Measurements from ENCODE around the gene CBLL1. TPM values are rescaled to one million over a fixed set of nuclear protein-coding genes. Genes with fewer than 3 reads are reported as not detected.

CBLL1 gene
- total and polyA plus RNA-seq, 2 experiments from 2014 or later: 18.1 to 19.0 TPM

DNA sequence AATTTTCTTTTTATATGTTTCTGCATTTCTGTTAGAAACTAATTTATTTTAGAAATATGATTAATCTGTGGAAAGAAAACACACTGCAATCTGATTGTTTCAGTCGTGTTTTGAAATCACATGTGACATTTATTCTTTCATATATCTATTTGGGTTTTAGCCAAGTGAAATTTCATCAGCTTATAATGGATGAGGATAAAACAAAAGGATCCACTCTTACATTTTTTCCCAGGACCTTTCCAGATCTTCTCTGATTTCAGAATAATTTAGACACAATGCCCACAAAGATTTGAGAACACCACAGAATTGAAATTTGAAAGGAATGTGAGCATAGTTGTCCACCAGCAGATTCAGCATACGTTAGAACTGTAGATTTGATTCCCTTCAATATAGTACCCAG is 29.1 kb downstream of the CBLL1 start:
- TF ChIP-seq, protein P1, sequence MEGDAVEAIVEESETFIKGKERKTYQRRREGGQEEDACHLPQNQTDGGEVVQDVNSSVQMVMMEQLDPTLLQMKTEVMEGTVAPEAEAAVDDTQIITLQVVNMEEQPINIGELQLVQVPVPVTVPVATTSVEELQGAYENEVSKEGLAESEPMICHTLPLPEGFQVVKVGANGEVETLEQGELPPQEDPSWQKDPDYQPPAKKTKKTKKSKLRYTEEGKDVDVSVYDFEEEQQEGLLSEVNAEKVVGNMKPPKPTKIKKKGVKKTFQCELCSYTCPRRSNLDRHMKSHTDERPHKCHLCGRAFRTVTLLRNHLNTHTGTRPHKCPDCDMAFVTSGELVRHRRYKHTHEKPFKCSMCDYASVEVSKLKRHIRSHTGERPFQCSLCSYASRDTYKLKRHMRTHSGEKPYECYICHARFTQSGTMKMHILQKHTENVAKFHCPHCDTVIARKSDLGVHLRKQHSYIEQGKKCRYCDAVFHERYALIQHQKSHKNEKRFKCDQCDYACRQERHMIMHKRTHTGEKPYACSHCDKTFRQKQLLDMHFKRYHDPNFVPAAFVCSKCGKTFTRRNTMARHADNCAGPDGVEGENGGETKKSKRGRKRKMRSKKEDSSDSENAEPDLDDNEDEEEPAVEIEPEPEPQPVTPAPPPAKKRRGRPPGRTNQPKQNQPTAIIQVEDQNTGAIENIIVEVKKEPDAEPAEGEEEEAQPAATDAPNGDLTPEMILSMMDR (IDR thresholded peaks at IDR 0.05; ENCODE audit: low read depth, low read length): no peak
- DNase-seq (ENCODE audit: low read depth in 1 of 2, low spot score in 1 of 2): peak in 1 of 2 donors; percentile 2
- Histone ChIP-seq H3K4me1 (ENCODE audit: low read depth) (no peaks in the 10 kb centered on the region), H3K4me3 (no peak overlapping the region), H3K27me3 (no peaks in the 10 kb centered on the region), H3K9me3 (ENCODE audit: low read depth) (no peaks in the 10 kb centered on the region), H3K27ac (no peak overlapping the region), H3K36me3 (no peaks in the 10 kb centered on the region)

DNA sequence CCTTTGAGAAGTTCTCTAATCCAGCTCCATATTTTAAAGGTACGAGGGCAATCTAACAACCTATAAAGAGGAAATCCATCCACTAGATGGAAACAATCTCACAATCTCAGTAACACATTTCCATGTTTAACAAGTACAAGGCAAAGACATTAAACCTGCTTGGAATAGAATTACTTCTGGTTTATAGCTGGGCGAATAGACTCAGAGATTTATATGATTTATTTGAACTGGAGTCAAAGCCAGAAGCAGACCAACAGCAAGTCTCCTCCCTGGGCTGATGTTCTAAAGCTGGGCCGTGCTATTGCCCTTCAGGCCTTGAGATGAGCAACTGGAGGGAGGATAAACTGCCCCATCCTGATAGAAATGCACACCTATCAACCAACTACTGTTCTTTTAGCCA is 33.8 kb downstream of the CBLL1 start:
- Histone ChIP-seq H3K4me1 (ENCODE audit: low read depth) (no peaks in the 10 kb centered on the region), H3K27ac (no peak overlapping the region), H3K36me3 (no peaks in the 10 kb centered on the region), H3K9me3 (ENCODE audit: low read depth) (no peaks in the 10 kb centered on the region), H3K27me3 (no peaks in the 10 kb centered on the region), H3K4me3 (no peak overlapping the region)
- TF ChIP-seq, protein P1 (IDR thresholded peaks at IDR 0.05; ENCODE audit: low read depth, low read length): no peak
- DNase-seq (ENCODE audit: low read depth in 1 of 2, low spot score in 1 of 2): no peak

DNA sequence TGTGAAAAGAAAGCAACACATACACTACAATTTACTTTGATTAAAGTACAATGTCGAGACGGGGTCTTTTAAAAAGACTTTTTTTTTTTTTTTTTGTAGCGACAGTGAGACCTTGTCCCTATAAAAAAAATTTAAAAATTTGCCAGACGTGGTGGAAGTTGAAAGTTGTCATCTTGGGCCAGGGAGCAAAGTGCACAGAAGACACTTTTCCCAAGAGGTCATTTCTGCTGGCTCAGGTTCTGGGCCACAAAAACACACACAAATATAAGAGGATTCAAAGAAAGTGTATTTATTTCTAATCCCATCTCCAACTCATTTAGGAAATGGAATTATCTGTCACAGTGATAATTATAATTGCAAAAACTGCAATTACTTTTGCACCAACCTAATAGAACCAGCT is 34.3 kb downstream of the CBLL1 start:
- no peaks in the 10 kb centered on the region for H3K36me3 ChIP-seq
- no peak for DNase-seq (ENCODE audit: low read depth in 1 of 2, low spot score in 1 of 2)
- no peak overlapping the region for H3K27ac ChIP-seq
- TF ChIP-seq, protein P1 (IDR thresholded peaks at IDR 0.05; ENCODE audit: low read depth, low read length): no peak
- H3K9me3 ChIP-seq (ENCODE audit: low read depth): no peaks in the 10 kb centered on the region
- no peak overlapping the region for H3K4me3 ChIP-seq
- no peaks in the 10 kb centered on the region for H3K27me3 ChIP-seq
- H3K4me1 ChIP-seq (ENCODE audit: low read depth): no peaks in the 10 kb centered on the region

DNA sequence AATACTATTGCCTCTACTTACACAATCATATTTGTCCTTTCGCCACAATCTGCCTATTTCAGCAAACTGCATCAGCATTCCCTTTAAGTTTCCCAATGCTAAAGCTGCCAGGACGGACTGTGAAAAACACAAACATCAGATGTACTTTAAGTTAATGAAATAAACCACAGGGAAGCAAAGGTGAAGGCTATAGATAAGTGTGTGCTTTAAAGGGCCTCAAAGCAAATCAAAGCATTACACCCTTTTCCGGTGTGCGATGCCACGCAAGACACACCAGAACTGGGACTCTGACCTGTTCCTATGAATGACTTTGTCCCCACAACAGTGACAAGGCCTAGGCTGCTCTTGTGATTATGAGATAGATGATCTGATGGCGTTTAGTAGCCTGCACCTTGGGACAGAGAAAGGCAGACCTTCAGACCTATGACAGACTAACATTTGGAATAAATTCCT is 35.7 kb downstream of the CBLL1 start:
- no peak overlapping the region for H3K27ac ChIP-seq
- TF ChIP-seq, protein P1 (IDR thresholded peaks at IDR 0.05; ENCODE audit: low read depth, low read length): no peak
- DNase-seq (ENCODE audit: low read depth in 1 of 2, low spot score in 1 of 2): peak in 1 of 2 donors; percentile 11
- no peaks in the 10 kb centered on the region for H3K4me1 ChIP-seq (ENCODE audit: low read depth)
- H3K27me3 ChIP-seq: no peaks in the 10 kb centered on the region
- no peaks in the 10 kb centered on the region for H3K9me3 ChIP-seq (ENCODE audit: low read depth)
- no peaks in the 10 kb centered on the region for H3K36me3 ChIP-seq
- no peak overlapping the region for H3K4me3 ChIP-seq

DNA sequence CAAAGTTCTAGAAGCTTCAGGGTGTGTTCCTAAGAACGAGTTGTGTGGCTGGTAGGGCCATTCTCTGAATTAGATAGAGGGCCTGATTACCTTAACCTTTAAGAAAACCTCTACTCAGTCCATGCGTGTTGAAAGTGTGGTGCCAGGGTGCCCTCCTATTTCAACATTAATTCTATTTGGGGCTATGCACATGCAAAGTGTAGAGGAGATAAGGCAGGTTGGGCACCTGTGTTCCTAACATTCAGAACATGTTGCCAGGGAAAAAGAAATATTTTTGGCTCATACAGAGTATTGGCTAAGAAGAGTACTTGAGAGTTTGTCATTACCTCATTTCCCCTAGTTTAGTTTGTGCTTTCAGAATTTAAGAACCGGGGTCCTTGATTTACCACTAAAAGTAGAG is 38.4 kb downstream of the CBLL1 start:
- H3K4me1 ChIP-seq (ENCODE audit: low read depth): no peaks in the 10 kb centered on the region
- H3K27me3 ChIP-seq: no peaks in the 10 kb centered on the region
- H3K9me3 ChIP-seq (ENCODE audit: low read depth): no peaks in the 10 kb centered on the region
- H3K27ac ChIP-seq: no peak overlapping the region
- no peak overlapping the region for H3K4me3 ChIP-seq
- no peaks in the 10 kb centered on the region for H3K36me3 ChIP-seq
- no peak for DNase-seq (ENCODE audit: low read depth in 1 of 2, low spot score in 1 of 2)
- TF ChIP-seq, protein P1 (IDR thresholded peaks at IDR 0.05; ENCODE audit: low read depth, low read length): no peak

DNA sequence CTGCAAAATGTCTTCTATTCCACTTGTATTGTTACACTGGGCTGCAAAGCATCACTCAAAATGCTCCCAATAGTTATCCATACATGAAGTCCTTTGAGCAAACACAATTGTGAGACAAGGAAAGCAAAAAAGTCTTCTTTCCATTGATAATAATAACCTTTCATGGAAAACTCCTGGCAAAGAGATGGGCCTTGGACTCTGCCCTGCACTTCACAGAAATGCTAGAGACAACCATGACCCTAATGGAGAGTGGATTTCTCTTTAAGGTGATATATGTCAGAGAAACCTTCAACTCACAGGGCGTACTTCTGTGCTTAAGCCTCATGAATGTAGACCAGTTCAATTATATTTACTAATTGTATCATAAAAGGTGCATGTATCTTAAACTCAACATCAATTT is 39.7 kb downstream of the CBLL1 start:
- TF ChIP-seq, protein P1 (IDR thresholded peaks at IDR 0.05; ENCODE audit: low read depth, low read length): no peak
- no peaks in the 10 kb centered on the region for H3K36me3 ChIP-seq
- H3K9me3 ChIP-seq (ENCODE audit: low read depth): no peaks in the 10 kb centered on the region
- no peak overlapping the region for H3K4me3 ChIP-seq
- H3K27me3 ChIP-seq: no peaks in the 10 kb centered on the region
- H3K4me1 ChIP-seq (ENCODE audit: low read depth): no peaks in the 10 kb centered on the region
- no peak overlapping the region for H3K27ac ChIP-seq
- DNase-seq (ENCODE audit: low read depth in 1 of 2, low spot score in 1 of 2): no peak

Data from cardiac muscle cell (in vitro differentiated cells and primary cell).